ENCODE data around the gene IQCC. TPM values are rescaled to one million over a fixed set of nuclear protein-coding genes. Genes with fewer than 3 reads are reported as not detected.
A peak's percentile ranks its signal among the peaks of the same experiment; 100 is the strongest.
"Not testable (repeated sequence)": the region's sequence is repeated elsewhere in the genome, so short reads cannot be mapped to it uniquely, and the experiment has no call there.

IQCC gene
- total RNA-seq: 0.71 TPM
- long read RNA-seq, partial matches to known transcripts: 0 of 1 reads
- long read RNA-seq, other reads (novel, unspliced or antisense): 1 of 1 reads

- H3K27ac ChIP-seq (replicated peaks): peak within 1 kb of the TSS; percentile 60
- peak within 1 kb of the TSS; percentile 78 for H3K4me3 ChIP-seq
- intact Hi-C loops (cut with micrococcal nuclease): no loop called here
- no peaks in the 10 kb centered on the region for H3K27me3 ChIP-seq (ENCODE audit: low read depth)
- TF ChIP-seq CTCF (IDR thresholded peaks at IDR 0.05; ENCODE audit: borderline replicate concordance): no peak
- H3K4me1 ChIP-seq: peaks cover 44% of the 10 kb centered on the region
- no peaks in the 10 kb centered on the region for H3K9me3 ChIP-seq (replicated peaks)
- peak; percentile 84 for DNase-seq
- no peaks in the 10 kb centered on the region for H3K36me3 ChIP-seq
These were observed at the start of gene IQCC for GRCh38 chr1:32205401-32206370. Gene IQCC, plus strand, starts transcription at chr1:32205671. Its CDS starts 11 bp downstream, at chr1:32205682.

- Histone ChIP-seq H3K27ac (replicated peaks) (no peak overlapping the region), H3K4me1 (no peaks in the 10 kb centered on the region), H3K27me3 (ENCODE audit: low read depth) (no peaks in the 10 kb centered on the region), H3K4me3 (no peak overlapping the region), H3K9me3 (replicated peaks) (no peaks in the 10 kb centered on the region), H3K36me3 (peaks cover 93% of the 10 kb centered on the region)
- no peak for TF ChIP-seq CTCF (IDR thresholded peaks at IDR 0.05; ENCODE audit: borderline replicate concordance)
- no peak for DNase-seq
- intact Hi-C loops (cut with micrococcal nuclease): no loop called here
These were observed 46.3 kb upstream of the IQCC start for GRCh38 chr1:32159189-32159588.

- Histone ChIP-seq H3K36me3 (peaks cover 95% of the 10 kb centered on the region), H3K27me3 (ENCODE audit: low read depth) (no peaks in the 10 kb centered on the region), H3K4me1 (no peaks in the 10 kb centered on the region), H3K27ac (replicated peaks) (no peak overlapping the region), H3K9me3 (replicated peaks) (no peaks in the 10 kb centered on the region), H3K4me3 (no peak overlapping the region)
- intact Hi-C loops (cut with micrococcal nuclease): no loop called here
- no peak for DNase-seq
- no peak for TF ChIP-seq CTCF (IDR thresholded peaks at IDR 0.05; ENCODE audit: borderline replicate concordance)
These were observed 42.1 kb upstream of the IQCC start for GRCh38 chr1:32163405-32163804.

- H3K27me3 ChIP-seq (ENCODE audit: low read depth); H3K27ac ChIP-seq (replicated peaks); intact Hi-C loops (cut with micrococcal nuclease); DNase-seq; H3K4me1 ChIP-seq; H3K4me3 ChIP-seq; H3K9me3 ChIP-seq (replicated peaks): not testable (repeated sequence)
- peaks cover 97% of the 10 kb centered on the region for H3K36me3 ChIP-seq
These were observed 39.8 kb upstream of the IQCC start for GRCh38 chr1:32165633-32166032.

- no peaks in the 10 kb centered on the region for H3K27me3 ChIP-seq (ENCODE audit: low read depth)
- TF ChIP-seq CTCF (IDR thresholded peaks at IDR 0.05; ENCODE audit: borderline replicate concordance): no peak
- no peak for DNase-seq
- H3K4me1 ChIP-seq: no peaks in the 10 kb centered on the region
- intact Hi-C loops (cut with micrococcal nuclease): no loop called here
- no peak overlapping the region for H3K4me3 ChIP-seq
- no peaks in the 10 kb centered on the region for H3K9me3 ChIP-seq (replicated peaks)
- H3K36me3 ChIP-seq: peaks cover 84% of the 10 kb centered on the region
- no peak overlapping the region for H3K27ac ChIP-seq (replicated peaks)
These were observed 34.5 kb upstream of the IQCC start for GRCh38 chr1:32170991-32171390.

Measured in left ventricle myocardium inferior (tissue), 1 donor.